Stimulated activated CD4-positive, alpha-beta T cell treated with anti-CD3 and anti-CD28 coated beads, Interleukin-4, amount 100 ng/mL, for 4 hours (primary cell): ENCODE data around the gene USF2.
A peak's percentile ranks its signal among the peaks of the same experiment; 100 is the strongest.
"Not testable (repeated sequence)": the region's sequence is repeated elsewhere in the genome, so short reads cannot be mapped to it uniquely, and the experiment has no call there.

ENCODE experiments used
- DNase-seq, 2 experiments: peaks; one replicate each; pipeline ENCODE4 v3.0.0-alpha.2; 2020

USF2 gene

GRCh38 chr19:35285465-35285864 is 16.7 kb downstream of the USF2 start:
- DNase-seq, result not testable (repeated sequence)

GRCh38 chr19:35286101-35286500 is 17.3 kb downstream of the USF2 start:
- not testable (repeated sequence) for DNase-seq

DNA sequence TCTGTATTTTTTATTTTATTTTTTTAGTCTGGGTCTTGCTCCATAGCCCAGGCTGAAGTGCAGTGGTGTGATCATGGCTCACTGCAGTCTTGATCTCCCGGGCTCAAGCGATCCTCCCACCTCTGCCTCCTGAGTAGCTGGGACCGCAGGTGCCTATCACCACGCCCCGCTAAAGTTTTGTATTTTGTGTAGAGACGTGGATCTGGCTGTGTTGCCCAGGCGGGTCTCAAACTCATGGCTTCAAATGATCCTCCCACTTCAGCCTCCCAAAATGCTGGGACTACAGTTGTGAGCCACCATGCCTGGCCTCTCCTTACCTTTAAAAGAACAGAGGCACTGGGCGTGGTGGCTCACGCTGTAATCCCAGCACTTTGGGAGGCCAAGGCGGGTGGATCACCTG is 19.0 kb downstream of the USF2 start:
- no peak for DNase-seq

GRCh38 chr19:35288331-35288730 is 19.6 kb downstream of the USF2 start:
- no peak for DNase-seq

DNA sequence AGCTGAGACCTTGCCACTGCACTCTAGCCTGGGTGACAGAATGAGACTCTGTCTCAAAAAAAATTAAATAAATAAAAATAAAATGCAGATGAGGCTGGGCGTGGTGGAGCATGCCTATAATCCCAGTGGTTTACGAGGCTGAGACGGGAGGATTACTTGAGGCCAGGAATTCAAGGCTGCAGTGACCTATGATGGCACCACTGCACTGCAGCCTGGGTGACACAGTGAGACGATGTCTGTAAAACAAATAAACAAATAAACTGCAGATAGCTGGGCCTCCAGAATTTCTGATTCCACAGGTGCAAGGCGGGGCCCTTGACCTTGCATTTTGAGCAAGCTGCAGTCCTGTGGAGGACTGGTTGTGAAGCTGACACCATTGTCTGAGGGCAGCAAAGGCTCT is 20.1 kb downstream of the USF2 start:
- DNase-seq, result no peak

GRCh38 chr19:35290381-35291127 is 21.8 kb downstream of the USF2 start:
- no peak for DNase-seq

GRCh38 chr19:35291259-35291658 is 22.5 kb downstream of the USF2 start:
- DNase-seq, result no peak

DNA sequence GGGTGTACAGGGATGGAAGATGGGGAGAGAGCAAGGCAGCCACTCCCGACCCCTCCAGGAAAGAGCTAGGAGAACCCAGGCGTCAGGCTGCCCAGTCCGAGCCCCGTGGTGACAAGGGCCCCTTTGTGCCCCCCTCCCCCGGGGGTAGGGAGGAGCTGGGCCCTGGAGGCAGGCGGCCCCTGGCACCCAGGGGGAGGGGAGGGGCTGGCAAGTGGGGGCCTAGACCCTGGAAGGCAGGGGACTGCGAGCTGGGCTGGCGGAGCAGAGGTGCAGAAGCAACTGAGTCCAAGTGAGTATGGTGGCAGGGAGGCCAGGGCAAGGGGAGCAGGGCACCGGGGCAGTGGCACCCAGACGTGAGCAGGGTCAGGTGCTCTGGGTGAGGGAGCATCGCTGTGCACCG is 23.2 kb downstream of the USF2 start, which contains the start of gene MAG:
Gene MAG (plus strand): TSS at position 246 of the 400 bp plus-strand sequence. CDS start 3,248 bp downstream, outside the sequence.
- no peak for DNase-seq

- DNase-seq, result no peak
Measured at GRCh38 chr19:35292421-35293362, 23.9 kb downstream of the USF2 start.

- DNase-seq, result no peak
Measured at GRCh38 chr19:35293363-35293739, 24.6 kb downstream of the USF2 start.

- no peak for DNase-seq
Measured at GRCh38 chr19:35293808-35294207, 25.0 kb downstream of the USF2 start.

GRCh38 chr19:35294328-35294727 is 25.6 kb downstream of the USF2 start:
- no peak for DNase-seq

DNA sequence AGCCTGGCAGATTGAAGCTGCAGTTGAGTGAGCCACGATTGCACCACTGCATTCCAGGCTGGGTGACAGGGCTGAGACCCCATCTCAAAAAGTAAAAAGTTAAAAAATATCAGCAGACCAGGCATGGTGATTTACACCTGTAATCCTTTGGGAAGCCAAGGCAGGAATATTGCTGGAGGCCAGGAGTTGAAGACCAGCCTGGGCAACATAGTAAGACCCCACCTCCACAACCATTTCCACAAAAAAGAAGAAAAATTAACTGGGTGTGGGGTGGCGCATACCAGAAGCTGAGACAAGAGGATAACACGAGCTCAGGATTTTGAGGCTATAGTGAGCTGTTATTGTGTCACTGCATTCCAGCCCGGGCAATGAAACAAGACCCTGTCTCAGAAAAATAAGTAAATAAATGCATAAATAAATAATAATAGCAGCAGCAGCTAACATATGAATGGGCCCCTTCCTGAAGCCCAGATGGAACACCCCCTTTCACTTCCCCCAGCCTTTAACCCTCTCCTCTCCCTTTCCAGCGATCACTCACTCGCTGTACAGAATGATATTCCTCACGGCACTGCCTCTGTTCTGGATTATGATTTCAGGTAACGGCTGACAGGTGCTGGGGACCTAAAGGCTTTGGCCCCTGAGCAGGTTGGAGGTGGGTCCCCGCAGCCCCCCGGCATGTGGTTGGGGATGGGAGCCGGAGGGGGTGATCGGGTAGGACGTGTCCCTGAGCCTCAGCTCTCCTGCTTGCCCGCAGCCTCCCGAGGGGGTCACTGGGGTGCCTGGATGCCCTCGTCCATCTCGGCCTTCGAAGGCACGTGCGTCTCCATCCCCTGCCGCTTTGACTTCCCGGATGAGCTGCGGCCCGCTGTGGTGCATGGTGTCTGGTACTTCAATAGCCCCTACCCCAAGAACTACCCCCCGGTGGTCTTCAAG is 26.4 kb downstream of the USF2 start:
- DNase-seq, result no peak

DNA sequence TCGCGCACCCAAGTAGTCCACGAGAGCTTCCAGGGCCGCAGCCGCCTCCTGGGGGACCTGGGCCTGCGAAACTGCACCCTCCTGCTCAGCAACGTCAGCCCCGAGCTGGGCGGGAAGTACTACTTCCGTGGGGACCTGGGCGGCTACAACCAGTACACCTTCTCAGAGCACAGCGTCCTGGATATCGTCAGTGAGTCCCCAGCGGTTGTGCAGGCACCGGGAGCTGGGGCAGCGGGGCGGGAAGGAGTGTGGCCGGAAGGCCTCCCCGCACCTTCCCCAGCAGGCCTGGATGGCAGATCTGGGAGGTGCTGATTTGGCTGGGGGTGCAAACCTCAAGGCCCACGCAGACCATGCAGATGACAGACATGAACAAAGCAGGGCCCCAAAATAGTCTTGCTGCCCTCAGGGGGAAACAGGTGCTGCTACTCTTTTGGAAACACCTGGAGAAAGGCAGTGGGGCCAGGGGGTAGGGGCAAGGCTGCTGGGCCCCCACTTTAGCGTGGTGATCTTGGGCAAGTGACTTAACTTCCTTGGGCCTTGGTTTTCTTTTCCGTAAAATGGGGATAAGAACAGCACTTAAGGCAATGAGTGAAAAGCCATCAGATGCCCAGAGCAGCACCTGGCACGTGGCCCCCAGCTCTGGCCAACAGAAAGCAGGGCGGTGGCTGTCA is 27.2 kb downstream of the USF2 start:
- DNase-seq, result peak in 1 of 2 experiments; percentile 13

GRCh38 chr19:35296644-35297514 is 28.1 kb downstream of the USF2 start:
- DNase-seq, result no peak

DNA sequence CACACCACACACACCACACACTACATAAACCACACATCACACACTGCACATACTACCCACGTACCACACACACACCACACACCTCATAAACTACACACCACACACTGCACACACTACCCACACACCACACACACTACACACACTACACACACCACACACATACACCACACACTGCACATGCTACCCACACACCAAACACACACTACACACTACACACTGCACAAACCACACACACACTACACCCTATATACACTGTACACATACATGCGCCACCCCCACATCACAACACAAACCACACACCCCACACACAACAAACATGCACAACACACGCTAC is 28.7 kb downstream of the USF2 start:
- DNase-seq, result no peak

GRCh38 chr19:35297922-35298321 is 29.2 kb downstream of the USF2 start:
- no peak for DNase-seq

DNA sequence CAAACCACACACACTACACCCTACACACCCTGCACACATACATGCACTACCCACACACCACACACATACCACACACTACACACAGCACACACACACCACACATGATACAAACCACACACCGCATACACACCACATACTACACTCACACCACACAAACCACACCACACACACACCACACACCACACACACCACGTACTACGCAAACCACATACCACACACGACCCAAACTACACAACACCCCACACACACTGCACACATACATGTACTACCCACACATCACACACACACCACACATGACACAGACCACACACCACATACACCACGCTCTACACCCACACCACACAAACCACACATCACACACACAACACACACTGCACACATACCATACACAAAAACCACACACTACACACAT is 29.8 kb downstream of the USF2 start:
- DNase-seq, result no peak

- DNase-seq, result no peak
Measured at GRCh38 chr19:35299523-35300338, 31.0 kb downstream of the USF2 start.

DNA sequence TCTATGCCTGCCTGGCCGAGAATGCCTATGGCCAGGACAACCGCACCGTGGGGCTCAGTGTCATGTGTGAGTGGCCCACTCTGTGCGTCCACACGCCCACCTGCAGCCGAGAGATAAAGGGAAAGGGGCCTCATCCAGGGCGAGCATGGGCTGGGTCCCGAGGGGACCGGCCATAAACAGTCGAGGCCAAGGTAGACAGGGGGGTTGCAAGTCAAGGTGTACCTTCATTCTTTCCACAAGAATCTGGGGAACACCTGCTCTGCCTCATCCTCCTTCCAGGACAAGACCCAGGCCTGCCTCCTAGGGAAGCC is 31.5 kb downstream of the USF2 start:
- no peak for DNase-seq

- no peak for DNase-seq
Measured at GRCh38 chr19:35301961-35302360, 33.2 kb downstream of the USF2 start.
